CD4-positive, alpha-beta T cell treated with Interferon alpha-2 for 1 hour (primary cell): ENCODE data around the gene UPF3A.
"Not testable (repeated sequence)": the region's sequence is repeated elsewhere in the genome, so short reads cannot be mapped to it uniquely, and the experiment has no call there.

Experiments
- DNase-seq, 2 donors: peaks; one replicate each; pipeline ENCODE4 v3.0.0-alpha.2; 2020 to 2022

Gene UPF3A

GRCh38 chr13:114339857-114340534 is 58.6 kb downstream of the UPF3A start:
- peak; percentile 50 to 72 for DNase-seq

- DNase-seq, result no peak
Measured at GRCh38 chr13:114341003-114341777, 59.8 kb downstream of the UPF3A start.

GRCh38 chr13:114347256-114347655 is 65.9 kb downstream of the UPF3A start:
- not testable (repeated sequence) for DNase-seq

GRCh38 chr13:114352763-114353162 is 71.4 kb downstream of the UPF3A start:
- DNase-seq, result peak; percentile 31 to 33

GRCh38 chr13:114353382-114353781 is 72.0 kb downstream of the UPF3A start:
- DNase-seq, result not testable (repeated sequence)
